Activated CD8-positive, alpha-beta memory T cell treated with anti-CD3 and anti-CD28 coated beads for 48 hours (primary cell): ENCODE measurements around the gene EXD3.
"Not testable (repeated sequence)": the region's sequence is repeated elsewhere in the genome, so short reads cannot be mapped to it uniquely, and the experiment has no call there.

Source experiments
- DNase-seq, 3 experiments: peaks; one replicate each; pipeline ENCODE4 v3.0.0-alpha.2; 2020; ENCODE audit warnings: low read depth in 2 of 3, low spot score in 2 of 3

EXD3 gene

DNA sequence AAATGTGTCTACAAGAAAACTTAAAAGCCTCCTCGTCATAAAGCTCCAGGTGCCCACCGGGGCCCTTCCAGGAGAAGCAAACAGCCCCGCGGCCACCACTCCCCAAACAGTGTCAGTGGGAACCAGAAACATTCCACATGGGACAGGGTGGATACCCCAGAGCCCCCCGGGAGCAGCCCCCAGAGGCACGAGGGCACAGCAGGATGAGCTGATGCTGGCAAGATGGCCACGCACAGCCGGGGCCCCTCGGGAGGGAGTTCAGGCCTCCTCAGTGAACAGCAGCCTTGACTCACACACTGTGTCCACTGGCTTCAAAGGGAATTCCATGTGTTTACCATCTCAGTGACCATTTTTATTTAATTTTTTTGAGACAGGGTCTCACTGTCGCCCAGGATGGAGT is 10.5 kb downstream of the EXD3 start:
- no peak for DNase-seq

DNA sequence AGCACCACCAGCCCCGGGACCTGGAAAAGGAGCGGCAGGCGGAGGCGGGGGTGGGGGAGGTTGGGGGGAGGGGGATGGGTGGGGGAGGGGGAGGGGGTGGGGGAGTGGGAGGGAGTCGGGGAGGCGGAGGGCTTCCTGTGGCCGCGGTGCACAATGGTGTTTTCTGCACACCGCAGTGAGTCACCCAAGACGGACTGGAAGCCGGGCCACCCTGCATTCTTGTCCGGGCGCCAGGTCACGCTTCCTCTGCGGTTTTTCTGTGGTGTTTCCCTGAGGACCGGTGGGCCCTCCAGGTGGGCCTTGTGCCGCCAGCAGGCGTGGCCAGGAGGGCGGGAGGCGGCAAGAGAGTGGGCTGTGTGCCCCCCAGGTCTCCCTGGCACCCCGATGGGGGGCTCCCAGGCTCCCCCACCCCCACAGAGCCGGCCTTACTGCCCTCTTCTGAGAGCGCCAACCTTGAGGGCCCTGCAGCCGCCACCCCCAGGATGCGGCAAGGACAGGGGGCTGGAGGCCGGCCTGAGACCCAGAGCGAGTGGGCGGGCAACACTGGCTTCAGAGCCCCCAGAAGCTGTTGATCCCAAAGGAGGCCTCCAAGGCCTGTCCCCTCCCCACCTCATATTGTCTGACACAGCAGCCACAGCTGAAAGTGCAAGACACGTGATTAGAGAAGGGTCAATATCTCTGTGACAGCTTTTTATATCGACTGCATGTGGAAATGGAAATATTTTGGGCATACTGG is 11.1 kb downstream of the EXD3 start:
- DNase-seq = peak in 1 of 3 experiments; percentile 49

DNA sequence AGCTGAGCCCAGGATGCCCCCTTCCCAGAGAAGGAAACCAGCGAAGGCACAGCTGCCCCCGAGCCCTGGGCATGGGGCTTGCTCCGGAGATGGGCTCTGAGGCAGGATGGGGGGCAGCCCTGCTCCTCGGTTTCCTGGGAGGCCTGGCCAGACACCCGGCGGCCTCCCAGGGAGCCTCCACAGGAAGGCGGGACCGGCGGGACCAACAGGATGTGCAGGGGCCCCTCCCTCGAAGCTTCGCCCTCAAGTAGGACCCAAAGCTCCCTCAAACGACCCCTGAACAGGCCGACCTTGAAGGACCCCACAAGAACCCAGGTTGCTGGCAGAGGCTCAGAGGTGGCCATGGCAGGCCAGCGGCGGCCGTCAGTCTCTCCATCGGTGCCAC is 11.7 kb downstream of the EXD3 start:
- no peak for DNase-seq

DNA sequence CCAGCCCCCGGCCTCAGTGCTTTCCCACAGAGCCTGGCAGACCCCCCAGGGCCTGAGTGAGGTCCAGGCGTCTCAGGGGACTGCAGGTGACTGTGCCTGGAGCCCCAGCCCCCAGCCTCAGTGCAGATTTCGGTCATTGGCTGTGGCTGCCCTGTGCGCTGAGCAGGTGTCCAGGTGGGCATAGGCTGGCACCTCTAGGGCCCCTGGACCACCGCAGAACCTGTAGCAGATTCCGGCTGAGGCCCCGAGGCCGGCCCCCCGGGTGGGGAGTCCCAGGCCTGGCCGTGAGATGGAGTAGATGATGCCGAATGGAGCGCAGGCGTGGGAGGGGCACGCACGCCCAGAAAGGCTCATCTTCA is 12.1 kb downstream of the EXD3 start:
- no peak for DNase-seq

DNA sequence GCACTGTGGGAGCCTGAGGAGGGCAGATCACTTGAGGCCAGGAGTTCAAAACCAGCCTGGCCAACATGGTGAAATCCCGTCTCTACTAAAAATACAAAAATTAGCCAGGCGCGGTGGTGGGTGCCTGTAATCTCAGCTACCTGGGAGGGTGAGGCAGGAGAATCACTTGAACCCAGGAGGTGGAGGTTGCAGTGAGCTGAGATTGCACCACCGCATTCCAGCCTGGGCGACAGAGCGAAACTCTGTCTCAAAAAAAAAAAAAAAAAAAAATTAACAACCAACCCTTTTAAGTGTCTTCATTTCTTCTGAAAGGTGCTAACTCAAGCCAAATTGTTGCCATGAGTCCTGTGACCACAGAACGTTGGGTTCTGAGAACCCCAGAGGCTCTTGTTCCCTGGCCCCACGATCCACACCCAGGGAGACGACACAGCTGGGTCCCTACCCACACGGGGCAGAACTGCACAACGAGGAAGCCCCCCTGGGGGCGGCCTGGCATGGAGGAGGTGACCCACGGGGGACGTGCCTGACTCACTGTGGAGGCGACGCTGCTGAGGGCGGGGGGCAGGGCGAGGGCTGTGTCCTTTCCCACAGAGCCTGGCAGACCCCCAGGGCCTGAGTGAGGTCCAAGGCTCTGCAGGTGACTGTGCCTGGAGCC is 12.6 kb downstream of the EXD3 start:
- DNase-seq = not testable (repeated sequence)

DNA sequence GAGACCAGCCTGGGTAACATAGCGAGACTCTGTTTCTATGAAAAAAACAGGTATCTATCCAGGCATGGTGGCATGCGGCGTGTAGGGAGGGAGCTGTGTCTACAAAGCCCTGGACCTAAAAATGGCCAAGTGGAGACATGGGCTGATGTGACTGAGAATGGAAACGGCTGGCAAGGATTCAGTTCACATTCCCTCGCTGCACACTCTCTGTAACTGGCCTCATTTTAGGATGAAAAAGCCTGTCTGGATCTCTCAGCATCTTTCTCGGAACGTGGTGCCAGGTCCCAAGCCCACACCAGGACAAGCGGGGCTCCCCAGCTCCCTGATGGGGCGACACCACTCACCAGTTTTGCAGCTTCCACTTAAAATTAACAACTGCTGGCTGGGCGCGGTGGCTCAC is 13.4 kb downstream of the EXD3 start:
- DNase-seq = no peak

DNA sequence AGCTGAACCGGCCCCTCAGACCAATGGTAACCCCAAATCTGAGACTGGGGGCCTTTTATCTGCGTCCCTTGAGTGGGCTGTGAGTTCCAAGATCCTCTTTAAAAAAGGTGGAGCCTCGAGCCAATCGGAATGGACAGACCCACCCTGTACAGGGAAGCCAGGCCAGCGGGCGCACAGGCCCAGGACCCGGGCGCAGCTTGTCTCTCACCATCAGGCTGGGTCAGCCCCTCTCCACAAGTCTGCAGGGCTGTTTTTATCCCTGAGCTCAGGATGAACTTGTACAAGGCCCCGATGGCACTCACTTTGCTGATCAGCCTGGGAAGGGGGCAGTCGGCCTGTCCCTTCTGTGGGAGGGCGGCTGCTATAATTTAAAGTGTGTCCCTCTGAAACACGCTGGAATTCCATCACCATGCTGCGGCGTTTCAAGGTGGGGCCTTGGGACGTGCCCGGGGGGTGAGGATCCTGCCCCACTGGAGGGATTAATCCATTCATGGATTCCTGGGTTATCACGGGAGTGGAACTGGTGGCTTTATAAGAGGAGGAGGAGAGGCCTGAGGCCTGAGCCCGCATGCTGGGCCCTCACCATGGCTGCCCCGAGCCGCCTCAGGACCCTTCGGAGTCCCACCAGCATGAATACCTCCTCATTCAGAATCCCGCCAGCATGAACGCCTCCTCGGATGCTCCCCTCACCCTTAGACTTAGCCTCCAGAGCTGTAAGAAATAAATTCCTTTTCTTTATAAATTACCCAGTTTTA is 14.1 kb downstream of the EXD3 start:
- no peak for DNase-seq

DNA sequence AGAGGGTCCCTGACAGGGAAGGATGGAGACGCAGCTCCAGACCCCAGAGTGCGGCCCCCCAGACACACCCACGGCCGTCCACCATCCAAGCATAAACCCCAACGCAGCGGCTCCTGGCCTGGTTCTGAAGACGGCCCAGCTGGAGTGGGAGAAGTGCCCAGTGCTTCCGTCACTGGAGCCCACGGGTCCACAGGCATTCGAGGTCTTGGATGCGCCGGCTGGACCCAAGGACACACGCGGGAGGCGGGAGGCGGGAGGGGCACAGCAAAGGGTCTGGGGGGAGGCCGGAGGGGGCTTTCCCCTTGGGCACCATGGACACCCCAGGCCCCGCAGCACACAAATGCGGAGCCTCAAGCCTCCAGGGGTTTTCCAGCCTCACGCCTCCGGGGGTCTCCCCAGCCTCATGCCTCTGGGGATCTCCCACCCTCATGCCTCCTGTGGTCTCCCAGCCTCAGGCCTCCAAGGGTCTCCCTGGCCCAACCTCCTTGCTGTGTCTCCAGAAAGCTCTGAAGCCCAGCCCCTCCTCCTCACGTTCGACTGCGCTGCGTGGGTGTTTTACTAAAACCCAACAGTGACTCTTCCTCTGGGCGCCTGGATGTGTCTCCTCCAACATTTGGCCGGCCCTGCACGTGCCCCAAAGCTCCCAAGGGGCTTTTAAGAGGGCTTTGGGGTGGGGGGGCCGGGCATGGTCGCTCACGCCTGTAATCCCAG is 15.2 kb downstream of the EXD3 start:
- DNase-seq = no peak

DNA sequence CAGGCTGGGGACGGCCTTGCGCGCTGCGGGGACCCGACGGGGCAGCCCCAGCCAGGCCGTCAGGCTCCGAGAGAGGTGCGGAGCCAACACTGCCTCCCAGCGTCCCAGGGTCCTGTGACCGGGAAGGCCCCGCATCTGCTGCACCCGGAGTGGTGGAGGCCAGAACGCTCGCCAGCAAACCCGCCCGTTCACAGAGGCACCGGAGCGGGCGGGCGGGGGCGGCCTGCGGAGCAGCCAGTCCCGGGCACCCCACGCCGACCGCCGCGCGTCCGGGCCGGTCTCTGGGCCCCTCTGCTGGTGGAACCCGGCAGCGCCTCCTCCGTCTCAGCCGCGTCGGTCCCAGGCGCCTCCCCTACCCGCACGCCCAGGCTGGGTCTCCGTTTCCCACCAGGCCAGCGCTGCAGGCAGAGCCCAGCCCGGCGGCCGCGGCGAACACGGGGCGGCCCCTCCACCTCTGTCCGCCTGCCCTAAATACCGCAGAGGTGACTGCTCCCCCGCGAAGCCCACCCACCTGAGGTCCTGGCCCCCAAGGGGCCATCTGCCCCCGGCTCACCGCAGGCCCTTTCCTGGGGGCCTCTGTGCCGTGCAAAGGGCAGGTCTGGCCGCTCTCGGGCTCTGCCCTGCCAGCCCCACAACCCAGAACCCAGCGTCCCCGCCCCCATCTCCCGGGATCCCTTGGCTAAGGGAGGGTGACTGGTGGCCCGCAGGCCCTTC is 15.9 kb downstream of the EXD3 start:
- peak; percentile 30 to 48 (median 45) for DNase-seq

DNA sequence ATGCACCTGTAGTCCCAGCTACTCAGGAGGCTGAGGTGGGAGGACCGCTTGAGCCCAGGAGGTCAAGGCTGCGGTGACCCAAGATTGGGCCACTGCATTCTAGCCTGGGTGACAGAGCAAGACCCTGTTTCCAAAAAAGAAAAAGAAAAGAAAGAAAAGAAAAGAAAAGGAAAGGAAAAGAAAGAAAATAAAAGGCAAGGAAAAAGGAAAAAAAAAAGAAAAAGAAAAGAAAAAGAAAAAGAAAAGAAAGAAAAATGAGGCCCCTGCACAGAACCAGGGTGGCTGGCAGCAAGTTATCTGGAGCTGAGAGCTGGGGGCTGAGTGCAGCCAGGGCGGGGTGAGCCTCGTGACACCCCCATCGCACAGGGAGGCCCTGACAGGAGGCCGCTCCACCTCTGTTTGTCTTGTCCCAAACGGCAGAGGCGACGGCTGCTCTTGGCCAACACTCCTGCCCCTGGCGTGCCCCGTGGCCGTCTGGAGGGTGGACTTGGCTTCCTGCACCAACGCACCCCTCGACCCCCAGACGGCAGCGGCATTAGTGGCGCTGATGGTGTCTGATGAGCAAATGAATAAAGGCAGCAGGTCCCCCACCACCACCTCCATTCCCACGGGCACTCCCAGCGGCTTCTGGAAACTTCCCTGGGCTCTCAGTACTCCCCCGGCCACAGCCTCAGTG is 16.7 kb downstream of the EXD3 start:
- no peak for DNase-seq

DNA sequence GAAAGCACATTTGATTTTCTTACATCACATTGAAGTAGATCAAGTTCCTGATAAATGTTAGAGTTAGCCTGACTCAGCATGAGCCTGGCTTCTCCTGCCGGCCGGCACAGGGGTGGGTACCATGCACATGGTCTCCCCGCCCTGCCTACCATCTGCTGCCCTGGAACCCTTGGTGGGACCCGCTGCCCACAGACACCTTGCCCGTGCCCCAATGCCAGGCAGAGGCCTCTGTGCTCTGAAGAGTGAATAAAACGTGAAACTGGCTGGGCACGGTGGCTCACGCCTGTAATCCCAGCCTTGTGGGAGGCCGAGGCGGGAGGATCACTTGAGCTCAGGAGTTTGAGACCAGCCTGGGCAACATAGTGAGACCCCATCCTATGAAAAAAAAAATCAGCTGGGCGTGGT is 17.3 kb downstream of the EXD3 start:
- no peak for DNase-seq

DNA sequence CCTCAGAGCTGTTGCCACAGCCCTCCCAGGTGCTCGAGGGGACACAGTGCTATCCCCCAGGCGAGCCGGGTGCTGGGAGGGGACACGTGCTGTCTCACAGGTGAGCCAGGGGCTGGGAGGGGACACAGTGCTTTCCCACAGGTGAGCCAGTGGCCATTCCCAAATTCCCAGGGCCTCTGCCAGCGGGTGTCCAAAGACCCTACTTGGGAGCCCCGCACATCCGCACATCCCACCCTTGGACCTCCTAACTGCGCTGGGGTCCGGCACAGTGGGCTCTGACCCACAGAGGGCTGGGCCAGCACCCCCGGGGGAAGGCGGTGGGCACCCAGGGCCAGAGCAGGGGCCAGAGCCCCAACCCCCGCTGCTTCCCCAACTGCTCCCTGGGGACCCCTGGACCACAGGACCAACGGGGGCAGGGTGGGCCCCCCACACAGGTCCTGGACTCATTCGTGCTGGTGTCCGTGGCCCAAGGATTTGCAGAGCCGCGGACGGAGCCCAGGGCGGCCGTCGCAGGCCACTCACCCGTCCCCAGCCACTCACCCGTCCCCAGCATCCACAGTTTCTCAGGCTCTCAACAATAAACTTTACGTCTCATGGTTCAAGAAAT is 17.9 kb downstream of the EXD3 start:
- DNase-seq = no peak

DNA sequence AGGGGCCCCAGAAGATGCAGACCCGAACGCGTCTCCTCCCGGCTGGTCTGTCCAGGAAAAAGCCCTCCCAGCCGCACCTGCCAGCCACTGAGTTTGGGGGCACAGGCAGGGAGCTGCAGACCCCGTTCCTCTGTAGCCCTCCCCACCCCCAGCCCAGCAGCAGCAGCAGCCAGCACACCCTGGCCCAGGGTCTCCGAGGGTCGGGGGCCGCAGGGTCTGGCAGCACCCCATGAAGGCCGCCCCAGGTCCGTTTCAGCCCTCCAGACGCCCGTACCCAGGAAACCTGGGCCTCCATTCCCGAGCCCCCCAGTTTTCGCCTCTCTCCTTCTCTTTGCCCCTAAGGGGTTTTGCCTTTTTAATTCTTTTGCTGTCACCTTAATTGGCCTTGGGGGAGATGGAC is 19.7 kb downstream of the EXD3 start:
- DNase-seq = no peak

DNA sequence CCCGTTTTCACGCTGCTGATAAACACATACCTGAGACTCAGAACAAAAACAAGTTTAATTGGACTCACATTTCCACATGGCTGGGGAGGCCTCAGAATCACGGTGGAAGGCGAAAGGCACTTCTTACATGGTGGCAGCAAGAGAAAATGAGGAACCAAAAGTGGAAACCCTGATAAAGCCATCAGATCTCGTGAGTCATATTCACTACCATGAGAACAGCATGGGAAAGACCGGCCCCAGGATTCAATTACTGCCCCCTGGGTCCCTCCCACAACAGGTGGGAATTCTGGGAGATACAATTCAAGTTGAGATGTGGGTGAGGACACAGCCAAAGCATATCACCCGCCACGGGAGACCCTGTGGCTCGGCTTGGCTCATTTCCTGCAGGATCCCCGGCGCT is 20.2 kb downstream of the EXD3 start:
- no peak for DNase-seq

DNA sequence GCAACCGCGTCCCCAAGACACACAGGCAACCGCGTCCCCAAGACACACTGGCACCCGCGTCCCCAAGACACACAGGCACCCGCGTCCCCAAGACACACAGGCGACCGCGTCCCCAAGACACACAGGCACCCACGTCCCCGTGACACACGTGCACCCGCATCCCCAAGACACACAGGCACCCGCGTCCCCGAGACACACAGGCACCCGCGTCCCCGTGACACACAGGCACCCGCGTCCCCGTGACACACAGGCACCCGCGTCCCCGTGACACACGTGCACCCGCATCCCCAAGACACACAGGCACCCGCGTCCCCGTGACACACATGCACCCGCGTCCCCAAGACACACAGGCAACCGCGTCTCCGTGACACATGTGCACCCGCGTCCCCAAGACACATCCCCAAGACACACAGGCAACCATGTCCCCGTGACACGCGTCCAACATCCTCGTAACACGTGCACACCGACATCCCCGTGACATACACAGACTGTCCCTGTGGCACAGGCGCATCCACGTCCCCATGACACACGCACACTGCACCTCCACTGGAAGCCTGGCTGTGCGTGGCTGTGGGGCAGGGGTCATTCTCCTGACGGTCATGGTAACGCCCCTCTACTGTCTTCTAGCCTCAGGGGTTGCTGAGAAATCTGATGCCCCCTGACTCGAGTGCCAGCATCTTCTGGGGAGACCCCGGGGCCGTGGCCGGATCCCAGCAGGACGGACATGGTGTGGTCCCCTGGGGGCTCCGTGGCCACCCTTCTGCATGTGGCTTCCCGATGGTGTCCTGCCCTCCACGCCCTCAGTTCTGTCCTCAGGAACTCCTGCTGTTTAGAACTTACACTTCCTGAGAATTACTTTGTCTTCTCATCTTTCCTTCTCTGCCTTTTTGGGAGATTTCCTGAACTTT is 24.1 kb downstream of the EXD3 start:
- no peak for DNase-seq

DNA sequence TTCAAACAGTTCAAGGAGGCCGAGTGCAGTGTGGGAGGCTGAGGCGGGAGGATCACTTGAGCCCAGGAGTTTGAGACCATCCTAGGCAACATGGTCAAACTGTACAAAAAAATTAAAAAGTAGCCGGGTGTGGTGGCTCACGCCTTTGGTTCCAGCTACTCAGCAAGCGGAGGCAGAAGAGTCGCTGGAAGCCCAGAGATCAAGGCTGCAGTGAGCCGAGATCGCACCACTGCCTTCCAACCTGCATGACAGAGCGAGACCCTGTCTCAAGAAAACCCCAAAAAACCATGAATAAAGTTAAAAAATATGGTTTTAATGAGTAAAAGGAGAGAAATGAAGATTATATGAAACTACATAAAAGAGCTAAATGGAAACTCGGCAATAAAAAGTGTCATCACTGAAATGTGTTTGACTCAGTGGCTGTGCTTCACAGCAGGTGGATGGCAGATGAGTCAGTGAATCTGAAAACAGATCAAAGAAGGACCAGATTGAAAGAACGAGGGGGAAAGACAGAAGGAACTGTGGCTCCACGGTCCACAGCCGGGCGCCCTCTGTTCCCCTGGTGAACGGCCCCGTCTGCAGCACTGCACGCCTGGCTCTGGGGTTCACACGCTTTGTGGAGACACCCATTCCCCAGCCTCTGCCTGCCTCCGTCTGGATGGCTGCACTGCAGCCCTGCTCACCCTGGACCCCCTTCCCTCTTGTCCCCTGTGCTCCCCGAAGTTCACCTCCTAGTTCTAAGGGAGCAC is 25.1 kb downstream of the EXD3 start:
- DNase-seq = peak in 1 of 3 experiments; percentile 20

DNA sequence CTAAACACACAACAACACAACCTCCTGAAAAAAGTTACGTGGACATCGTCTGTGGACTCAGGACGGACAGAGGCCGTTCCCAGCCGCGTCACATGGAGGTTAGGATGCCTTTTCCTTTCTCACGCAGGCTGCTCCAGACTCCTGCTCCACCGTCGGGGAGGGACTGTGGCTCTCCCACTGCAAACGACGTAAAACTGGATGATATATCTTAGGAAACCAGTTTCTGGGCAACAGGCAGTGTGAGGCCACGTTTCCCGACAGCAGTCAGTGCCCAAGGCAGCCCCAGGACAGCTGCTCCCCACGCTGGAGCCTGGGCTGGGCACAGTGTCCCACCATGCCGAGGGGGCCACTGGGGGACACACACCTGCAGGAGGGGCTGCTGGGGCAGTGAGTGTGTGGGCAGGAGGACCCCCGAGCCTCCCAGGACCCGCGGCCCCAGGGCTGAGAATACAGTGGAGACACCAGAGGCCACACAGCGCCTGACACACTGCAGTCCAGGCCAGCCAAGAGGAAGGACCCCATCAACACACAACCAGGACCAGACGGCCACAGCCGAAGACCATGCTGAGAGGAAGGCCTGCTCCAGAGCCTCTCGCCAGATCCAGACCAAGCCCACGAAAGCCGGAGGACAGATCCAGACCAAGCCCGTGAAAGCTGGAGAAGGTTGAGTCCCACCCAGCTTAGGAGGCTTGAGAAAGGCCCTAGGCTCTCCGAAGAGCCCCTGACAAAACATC is 26.2 kb downstream of the EXD3 start:
- no peak for DNase-seq

DNA sequence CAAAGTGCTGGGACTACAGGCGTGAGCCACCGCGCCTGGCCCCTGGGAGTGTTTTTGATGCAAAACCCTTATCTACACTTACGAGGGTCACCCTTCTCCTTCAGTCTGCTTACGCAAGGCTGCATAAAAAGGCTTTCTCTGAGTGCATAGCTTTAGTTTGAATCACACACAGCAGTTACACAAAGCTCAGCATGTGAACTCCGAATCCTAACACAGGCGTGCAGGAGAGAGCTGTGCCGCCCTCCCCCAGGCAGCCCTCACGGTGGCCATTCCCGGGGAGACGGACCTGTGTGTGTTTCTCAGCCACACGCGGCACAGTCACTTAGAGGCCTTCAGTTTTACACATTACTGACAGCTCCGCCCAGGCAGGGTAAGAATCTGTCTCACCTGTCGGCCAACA is 26.7 kb downstream of the EXD3 start:
- no peak for DNase-seq
